KG1 (cell line): ENCODE results near the gene RPH3AL.
"Not testable (repeated sequence)": the region's sequence is repeated elsewhere in the genome, so short reads cannot be mapped to it uniquely, and the experiment has no call there.

Source experiments
- DNase-seq: peaks from one replicate; lab custom pipeline; 2025; lab: John Stamatoyannopoulos, UW

The RPH3AL gene

GRCh38 chr17:319266-319665 is 33.3 kb downstream of the RPH3AL start:
- no peak for DNase-seq

GRCh38 chr17:317070-317469 is 35.5 kb downstream of the RPH3AL start:
- DNase-seq, result not testable (repeated sequence)

- DNase-seq, result not testable (repeated sequence)
Observed at GRCh38 chr17:315399-315798, 37.2 kb downstream of the RPH3AL start.

- DNase-seq, result not testable (repeated sequence)
Observed at GRCh38 chr17:314614-314944, 38.0 kb downstream of the RPH3AL start.

- DNase-seq, result no peak
Observed at GRCh38 chr17:313911-314613, 38.5 kb downstream of the RPH3AL start.

- no peak for DNase-seq
Observed at GRCh38 chr17:313231-313630, 39.4 kb downstream of the RPH3AL start.

GRCh38 chr17:312476-313148 is 40.0 kb downstream of the RPH3AL start:
- no peak for DNase-seq

GRCh38 chr17:311119-311782 is 41.4 kb downstream of the RPH3AL start:
- no peak for DNase-seq

- no peak for DNase-seq
Observed at GRCh38 chr17:310111-311010, 42.2 kb downstream of the RPH3AL start.

- no peak for DNase-seq
Observed at GRCh38 chr17:309361-309888, 43.2 kb downstream of the RPH3AL start.

- DNase-seq, result no peak
Observed at GRCh38 chr17:307741-308507, 44.7 kb downstream of the RPH3AL start.

- DNase-seq, result no peak
Observed at GRCh38 chr17:307295-307691, 45.3 kb downstream of the RPH3AL start.

GRCh38 chr17:306536-307294 is 45.9 kb downstream of the RPH3AL start:
- no peak for DNase-seq

- no peak for DNase-seq
Observed at GRCh38 chr17:306116-306515, 46.5 kb downstream of the RPH3AL start.

- DNase-seq, result no peak
Observed at GRCh38 chr17:305090-305976, 47.3 kb downstream of the RPH3AL start.

- DNase-seq, result no peak
Observed at GRCh38 chr17:304461-304860, 48.1 kb downstream of the RPH3AL start.

- DNase-seq, result no peak
Observed at GRCh38 chr17:303168-303567, 49.4 kb downstream of the RPH3AL start.

GRCh38 chr17:302300-302698 is 50.3 kb downstream of the RPH3AL start:
- no peak for DNase-seq

- DNase-seq, result no peak
Observed at GRCh38 chr17:301681-302299, 50.8 kb downstream of the RPH3AL start.
